GM18867 (cell line): ENCODE data around the gene LRMDA.

Experiments
- ATAC-seq: cut with Tn5 transposase; IDR thresholded peaks from one replicate; pipeline ENCODE4 v1.9.1; 2021; ENCODE audit warnings: mild to moderate bottlenecking, moderate library complexity; ENCODE audit not compliant: unreplicated experiment

Gene LRMDA

GRCh38 chr10:76265441-76266113 is 834.2 kb downstream of the LRMDA start:
- ATAC-seq: no peak

DNA sequence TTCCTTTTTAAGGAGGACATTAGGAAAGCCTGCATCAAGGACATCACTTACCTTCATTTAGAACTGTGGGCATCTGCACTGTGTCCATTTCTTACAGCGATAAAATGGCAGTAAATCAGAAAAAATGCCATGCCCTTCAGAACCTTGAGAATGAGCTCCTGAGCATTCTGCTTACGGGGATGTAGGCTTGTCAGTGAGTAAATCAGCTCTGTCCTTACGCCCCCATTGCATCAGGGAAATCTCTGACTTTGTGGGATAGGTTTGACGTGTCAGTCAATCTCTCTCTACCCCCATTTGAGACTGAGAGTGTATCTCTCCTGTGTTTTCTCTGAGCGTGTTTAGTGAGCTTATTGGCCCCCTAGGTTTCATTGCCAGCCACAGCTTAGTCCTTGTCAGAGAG is 837.1 kb downstream of the LRMDA start:
- ATAC-seq: no peak

DNA sequence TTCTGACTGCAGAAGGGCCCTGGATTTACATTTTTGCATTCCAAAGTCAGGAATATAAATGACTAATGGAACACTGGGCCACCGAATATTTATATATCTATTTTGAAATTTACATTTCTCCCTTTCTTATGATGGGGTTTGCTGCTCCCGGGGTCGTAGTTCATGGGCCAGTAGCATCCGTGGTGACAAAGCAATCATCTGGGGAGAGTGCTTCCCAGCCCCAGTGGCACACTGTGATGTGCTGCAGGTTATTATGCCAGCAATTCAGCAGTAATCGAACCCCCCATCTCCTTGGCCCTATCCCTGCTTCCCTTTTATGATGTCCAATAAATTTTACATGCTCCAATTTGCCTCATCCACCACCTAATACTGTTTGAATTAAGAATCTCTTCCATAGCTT is 837.5 kb downstream of the LRMDA start:
- ATAC-seq: no peak

DNA sequence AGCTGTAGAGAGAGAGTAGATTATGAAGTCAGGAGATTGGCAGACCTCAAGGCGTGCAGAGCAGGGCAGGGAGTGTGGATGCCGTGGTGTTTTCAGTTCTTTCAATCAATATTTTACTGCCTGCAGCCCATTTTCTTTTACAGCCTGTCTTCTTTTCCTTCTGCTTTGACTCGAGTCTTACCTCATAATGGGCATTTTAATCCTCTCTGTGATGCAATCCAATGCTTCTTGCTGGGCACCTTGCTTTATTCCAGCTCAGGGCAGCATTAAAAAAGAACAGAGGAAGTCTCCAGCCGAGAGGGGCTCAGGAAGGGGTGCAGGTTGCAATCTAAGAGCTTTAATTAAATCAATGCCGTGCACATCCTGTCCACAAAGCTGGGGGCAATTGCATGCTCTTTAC is 839.0 kb downstream of the LRMDA start:
- ATAC-seq: no peak

GRCh38 chr10:76274933-76275332 is 843.5 kb downstream of the LRMDA start:
- no peak for ATAC-seq

- no peak for ATAC-seq
Measured at GRCh38 chr10:76278811-76279460, 847.5 kb downstream of the LRMDA start.

- ATAC-seq: no peak
Measured at GRCh38 chr10:76281659-76282058, 850.2 kb downstream of the LRMDA start.

DNA sequence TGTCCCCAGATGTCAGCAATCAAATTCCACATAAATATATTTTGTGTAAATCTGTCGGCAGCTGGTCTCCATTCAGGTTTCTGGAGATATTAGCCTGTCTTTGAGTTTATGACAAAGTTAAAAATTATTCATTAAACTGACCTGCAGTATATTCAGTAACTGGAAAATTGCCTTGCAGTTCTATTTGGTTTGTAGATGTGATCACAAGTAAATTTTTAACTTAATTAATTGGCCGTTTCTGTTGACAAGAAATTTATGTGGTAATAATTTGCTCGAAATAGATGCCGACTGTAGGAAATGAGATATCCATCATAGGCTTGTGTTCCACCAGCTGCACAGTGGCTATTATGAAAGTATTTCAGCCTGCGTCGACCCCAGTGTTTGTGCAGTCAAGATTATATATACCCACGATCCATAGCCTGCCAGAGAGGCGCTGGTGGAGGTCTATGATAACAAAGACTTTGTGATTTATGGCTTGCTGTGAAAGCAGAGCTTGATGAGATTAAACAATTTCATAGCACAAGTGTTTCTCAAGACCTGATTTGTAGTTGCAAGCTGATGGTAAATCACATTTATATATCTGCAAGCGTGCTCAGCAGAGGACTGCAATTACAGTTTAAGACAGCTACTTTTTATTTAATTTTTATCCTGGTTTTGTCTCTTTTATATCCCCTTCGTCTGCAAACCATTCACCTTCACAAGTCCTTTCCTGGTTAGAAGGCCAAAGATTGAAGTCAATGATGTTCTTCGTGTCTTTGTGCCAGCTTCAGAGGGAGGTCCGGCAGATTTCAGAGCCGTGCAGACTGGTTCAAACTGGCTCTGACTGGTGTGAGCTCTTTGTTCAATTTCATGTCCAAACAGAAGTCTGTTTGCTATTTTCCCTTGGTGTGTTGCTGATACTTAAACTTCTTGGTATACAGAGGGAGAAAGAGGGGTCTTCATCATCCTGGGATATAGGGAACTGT is 850.9 kb downstream of the LRMDA start:
- ATAC-seq: no peak

GRCh38 chr10:76284351-76284750 is 852.9 kb downstream of the LRMDA start:
- ATAC-seq: no peak

GRCh38 chr10:76285012-76285411 is 853.6 kb downstream of the LRMDA start:
- ATAC-seq: no peak

DNA sequence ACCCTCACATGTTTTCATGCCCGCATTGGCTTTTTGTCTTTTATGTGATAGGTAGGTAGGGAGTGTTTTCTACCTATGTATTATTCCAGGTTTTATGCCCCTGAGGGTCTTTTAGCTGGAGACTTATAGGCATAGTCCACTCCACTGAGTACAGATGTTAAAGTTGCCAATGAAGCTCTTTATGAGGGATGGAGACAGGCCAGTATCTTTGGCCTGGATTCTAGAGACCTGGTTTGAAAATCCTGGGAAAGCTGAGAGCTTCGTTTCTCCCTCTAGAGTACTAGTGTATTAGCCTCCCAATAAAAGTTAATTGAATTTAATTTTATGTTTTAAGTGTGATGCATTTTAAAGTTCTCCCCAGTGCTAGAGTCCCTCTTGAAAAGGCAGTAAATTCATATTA is 854.1 kb downstream of the LRMDA start:
- ATAC-seq: no peak

GRCh38 chr10:76286536-76286935 is 855.1 kb downstream of the LRMDA start:
- ATAC-seq: no peak

- ATAC-seq: no peak
Measured at GRCh38 chr10:76287856-76288255, 856.4 kb downstream of the LRMDA start.

- no peak for ATAC-seq
Measured at GRCh38 chr10:76291175-76291574, 859.8 kb downstream of the LRMDA start.

- no peak for ATAC-seq
Measured at GRCh38 chr10:76291885-76292284, 860.5 kb downstream of the LRMDA start.

DNA sequence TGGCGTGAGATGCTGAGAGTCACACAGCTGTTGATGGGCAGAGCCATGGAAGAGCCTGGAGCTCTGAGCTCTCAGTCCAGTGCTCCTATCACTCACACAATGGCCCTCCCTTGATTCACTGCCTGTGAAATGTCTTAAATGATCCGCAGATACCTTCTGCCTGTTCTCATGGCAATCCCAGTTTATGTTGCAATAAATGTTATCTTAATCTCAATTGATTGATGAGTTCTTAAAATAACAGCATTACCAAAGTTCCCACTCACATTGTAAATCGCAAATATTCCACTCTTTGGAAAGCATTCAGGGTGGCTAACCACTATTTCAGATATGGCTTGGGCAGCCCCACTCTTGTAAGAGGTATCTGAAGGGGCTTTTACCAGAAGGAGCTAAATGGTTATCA is 865.5 kb downstream of the LRMDA start:
- no peak for ATAC-seq

GRCh38 chr10:76297358-76297757 is 865.9 kb downstream of the LRMDA start:
- no peak for ATAC-seq

GRCh38 chr10:76297780-76298281 is 866.4 kb downstream of the LRMDA start:
- ATAC-seq: no peak

GRCh38 chr10:76298329-76298728 is 866.9 kb downstream of the LRMDA start:
- ATAC-seq: no peak

GRCh38 chr10:76299501-76299900 is 868.1 kb downstream of the LRMDA start:
- ATAC-seq: no peak

DNA sequence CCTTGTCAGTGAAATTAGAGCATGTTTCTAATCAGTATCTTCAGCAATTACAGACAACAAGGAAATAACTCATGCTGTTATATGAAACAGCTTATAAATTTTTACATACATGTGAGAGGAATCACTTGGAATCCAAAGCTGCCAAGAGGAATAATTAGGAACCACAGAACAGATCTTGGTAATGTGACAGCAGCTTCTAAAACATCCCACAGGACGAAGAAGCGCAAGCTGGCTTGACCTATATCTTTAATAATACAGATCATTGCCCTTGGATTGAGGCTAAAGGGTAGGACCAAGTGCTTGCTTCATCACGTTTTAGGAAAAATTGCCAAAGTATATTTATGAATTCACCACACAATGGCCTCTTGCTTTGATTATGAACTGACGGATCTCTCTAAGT is 869.8 kb downstream of the LRMDA start:
- no peak for ATAC-seq
